Measurements from ENCODE around the gene NT5C1A.

The NT5C1A gene

DNA sequence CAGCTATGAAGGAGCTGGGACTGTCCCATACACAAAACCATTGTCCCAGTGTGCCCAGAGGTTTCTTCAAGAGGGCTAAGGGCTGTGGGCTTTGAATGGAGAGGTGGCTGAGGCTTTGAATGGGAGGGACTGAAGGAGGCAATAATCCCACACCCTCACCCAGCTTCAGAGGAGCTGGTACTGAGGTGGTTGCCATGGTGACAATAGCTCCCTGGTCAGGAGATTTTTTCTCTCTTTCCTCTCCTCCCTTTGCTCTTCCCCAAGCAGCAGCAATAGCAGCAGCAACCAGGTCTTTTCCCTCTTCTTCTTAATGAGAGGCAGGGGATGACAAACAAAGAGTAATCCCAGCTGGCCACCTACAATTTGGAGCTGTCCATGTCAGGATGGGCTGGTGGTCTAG, 17.7 kb upstream of the NT5C1A start:
- DNase-seq (ENCODE audit: low read depth): no peak

DNA sequence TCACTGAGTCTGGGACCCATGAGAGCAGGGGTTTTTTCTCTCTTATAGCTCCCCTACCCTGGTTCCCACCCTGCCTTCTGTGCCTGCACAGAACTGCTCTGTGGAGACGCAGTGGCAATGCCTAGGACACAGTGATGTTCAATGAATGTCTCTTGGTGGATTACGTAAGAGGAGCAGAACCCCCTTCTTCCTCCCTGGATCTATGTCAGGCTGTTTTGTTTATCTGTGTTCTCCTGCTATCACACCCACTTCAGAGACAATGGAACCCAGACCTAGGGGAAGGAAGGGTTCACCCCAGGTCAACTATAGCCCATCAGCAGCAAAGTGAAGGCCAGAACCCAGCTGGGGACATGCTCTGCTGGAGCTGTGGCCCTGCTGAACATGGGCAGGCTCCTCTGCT, 17.3 kb upstream of the NT5C1A start:
- no peak for DNase-seq (ENCODE audit: low read depth)

DNA sequence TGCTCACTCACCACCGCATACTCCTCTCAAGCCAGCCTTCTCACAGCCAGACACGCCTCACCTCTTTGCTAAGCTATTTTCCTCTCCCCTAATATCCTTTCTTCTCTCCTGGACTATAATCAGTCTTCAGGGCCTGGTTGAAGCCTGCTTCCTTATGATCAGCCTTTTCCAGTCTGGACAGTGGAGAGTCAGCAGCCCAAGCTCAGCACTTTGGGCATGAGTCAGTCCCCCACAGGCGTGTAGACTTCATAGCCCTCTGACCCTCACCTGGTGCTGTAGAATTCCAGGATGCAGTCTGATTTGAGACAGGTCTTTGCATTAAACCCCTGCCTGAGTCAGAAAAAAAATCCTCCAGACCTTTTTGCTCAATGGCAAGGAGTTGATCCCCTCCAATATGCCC, 16.8 kb upstream of the NT5C1A start:
- DNase-seq (ENCODE audit: low read depth): no peak

DNA sequence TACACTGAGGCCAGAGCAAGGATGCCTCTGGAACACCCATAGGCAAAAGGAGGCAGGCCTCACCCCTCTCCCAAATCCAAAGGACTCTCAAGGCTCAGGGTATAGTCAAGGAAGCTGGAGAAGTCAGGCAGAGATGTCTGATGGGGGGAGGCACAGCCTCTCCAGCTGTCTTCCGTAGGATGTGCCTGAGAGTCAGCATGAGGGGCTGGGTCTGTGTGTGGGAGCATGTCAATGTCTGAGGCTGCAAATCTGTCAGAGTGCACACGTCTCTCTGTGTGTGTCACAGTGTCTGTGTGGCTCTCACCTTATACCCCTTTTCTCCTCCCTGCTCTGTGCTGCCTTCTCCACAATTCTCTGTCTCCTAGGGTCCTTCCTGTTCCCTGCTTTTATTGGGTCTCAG, 15.3 kb upstream of the NT5C1A start:
- no peak for DNase-seq (ENCODE audit: low read depth)

DNA sequence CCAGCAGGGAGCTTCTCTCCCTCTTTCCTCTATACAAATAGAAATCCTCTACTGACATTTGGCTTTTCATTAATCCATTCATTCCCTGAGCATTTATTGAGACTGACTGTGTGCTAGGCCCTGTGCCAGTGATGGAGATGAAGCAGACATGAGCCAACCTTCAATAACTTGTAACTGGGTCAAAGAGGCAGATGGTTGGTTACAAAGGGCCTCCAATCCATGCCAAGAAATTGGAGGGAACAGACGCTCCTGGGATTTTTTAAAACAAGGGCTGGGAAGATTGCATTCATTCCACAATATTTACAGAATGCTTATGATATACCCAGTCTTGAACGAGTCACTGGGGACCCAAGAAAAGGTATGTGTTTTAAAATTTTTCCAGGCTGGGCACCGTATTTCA, 13.2 kb upstream of the NT5C1A start:
- no peak for DNase-seq (ENCODE audit: low read depth)

DNA sequence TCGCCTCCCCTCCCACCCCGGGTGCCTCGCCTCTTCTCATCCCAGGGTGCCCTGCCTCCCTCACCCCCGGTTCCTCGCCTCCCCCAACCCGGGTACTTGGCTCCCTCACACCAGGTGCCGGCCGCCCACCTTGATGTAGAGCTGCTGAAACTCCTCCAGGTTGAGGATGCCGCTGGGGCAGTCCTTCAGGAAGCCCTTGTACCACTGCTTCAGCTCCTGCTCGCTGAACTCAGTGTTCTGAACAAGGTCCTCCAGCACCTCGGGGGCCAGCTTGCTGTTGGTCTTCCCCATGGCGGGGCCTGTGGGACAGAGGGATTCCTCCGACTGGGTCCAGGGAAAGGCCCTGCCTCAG, 12.4 kb upstream of the NT5C1A start:
- no peak for DNase-seq (ENCODE audit: low read depth)

DNA sequence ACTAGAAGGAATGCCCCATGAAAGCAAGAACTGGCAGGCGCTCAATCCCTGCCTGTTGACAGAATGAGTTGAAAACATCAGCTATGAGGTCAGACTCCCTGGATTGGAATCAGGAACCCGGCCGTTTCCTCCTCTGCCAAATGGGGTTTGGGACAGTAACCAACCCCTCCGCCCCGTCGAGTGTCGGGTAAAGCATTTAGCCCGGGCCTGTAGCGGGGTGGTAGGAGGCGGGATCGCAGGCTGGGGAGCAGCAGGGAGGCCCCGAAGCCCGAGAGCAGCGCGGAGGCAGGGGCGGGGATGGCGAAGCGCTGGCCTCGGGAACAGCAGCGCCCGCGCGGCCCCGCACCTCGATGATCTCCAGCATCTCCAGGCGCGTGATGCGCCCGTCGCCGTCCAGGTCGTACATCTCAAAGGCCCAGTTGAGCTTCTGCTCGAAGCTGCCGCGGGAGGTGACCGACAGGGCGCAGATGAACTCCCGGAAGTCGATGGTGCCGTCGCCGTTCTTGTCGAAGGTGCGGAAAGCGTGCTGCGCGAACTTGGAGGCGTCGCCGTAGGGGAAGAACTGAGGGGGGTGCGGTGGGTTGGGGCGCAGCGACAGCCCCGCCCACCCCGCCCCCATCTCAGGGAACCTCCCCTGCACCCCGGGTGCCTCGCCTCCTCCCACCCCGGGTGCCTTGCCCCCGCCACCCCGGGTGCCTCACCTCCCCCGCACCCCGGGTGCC, 11.8 kb upstream of the NT5C1A start:
- DNase-seq (ENCODE audit: low read depth): no peak

DNA sequence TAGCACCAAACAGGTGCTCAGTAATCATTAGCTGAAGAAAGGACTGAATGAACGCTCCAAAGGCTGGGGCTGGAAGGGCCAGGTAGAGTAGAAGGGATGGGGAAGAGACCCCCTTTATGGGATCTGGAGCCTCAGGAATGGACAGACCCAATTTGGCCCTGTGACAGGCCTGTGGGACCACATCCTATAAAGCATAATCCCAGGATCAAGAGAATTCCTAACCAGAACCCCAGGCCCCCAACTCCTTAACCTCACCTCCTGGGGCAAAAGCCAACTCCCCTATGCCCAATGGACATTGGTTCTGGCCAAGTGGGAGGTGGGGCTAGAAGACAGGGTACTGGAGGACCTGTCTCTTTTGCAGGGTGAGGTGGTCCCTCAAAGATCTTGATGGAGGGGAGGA, 10.1 kb upstream of the NT5C1A start:
- no peak for DNase-seq (ENCODE audit: low read depth)

DNA sequence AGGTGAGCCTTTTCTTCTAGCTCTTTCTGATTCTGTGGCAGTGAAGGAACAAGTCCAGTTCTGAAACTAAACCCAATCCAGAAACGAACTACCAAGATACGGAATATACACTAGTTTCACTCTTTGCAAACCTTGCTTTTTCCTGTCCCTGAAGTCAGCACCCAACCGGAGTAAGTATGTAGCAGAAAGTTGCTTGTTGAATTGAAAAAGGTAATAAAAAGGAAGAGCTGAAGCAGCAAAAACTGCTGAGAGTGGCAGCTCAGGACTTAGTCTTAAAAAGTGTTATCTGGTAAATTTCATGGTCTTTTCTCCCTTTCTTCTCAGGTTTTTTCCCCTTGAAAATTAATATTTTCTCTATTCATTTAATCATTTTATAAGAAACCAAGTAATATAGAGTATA, 9.4 kb upstream of the NT5C1A start:
- DNase-seq (ENCODE audit: low read depth): no peak

DNA sequence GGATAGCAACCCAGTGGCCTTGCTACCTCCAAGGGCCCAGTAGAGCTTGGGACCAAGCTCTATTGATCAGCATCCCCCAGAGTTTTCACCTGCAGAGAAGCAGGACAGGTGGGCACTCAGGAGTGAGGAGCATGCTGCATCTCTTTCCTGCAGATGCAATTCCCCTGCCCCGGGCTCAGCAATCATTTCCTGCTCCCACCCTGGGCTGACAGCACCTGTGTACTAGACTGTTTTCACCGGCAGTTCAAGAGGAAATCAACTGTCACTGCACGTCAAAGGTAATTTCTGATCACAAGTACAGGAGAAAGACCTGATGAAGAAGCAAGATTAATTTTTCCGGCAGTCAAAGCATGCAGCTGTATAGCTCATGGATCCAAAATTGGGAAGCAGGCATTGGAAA, 8.8 kb upstream of the NT5C1A start:
- no peak for DNase-seq (ENCODE audit: low read depth)

DNA sequence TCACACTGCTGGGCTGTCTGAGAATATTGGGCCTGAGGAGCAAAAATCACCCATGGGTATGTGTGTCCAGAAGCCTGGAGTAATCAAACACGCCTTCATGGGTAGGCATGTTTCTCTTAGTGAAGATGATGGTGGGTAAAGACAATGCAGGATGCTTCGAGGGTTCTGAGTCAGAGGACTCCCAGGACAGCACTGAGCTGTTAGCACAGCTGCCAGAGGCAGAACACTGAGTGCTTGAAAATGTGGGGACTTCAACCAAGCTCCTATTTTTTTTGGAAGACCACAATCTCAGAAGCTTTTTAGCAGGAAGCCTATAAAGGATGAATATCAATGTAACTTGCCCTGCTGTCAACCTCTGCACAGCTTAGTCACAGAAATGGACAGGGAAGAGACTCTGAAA, 7.9 kb upstream of the NT5C1A start:
- DNase-seq (ENCODE audit: low read depth): no peak

DNA sequence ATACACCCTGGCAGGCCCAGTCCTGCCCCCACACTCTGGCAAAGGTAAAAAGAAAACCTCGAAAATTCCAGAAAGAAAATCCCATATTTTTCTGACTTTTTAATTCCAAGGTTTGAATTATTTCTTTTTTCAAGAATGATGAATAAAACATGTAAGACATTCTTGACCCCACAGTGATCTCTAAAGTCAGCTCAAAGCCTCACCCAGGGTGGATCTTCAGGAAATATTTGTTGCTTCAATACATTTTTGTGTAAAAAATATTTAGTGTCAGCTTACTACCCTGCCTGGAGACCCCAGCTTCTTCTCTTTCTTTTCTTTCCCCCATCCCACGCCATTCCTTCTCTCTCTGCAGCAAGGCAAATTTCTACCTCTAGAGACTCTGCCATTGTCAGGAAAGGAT, 7.0 kb upstream of the NT5C1A start:
- DNase-seq (ENCODE audit: low read depth): no peak

DNA sequence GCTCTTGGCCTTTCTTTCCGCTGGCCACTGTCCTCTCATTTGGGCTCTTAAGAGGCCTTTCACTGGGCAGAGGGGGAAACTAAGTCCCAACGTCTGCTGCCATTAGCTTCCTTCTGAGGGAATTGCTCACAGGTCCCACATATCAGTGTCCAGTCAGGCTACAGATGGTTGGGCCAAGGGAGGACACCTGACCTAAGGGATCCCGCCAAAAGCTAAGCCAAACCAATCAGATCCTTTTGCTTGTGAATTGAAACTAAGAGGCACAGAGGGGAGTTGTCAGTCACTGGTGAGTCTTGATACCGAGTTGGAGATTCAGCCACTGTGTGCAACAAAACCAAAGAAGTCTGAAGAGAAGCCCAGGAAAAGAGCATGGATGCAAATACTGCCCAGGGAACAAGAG, 5.7 kb upstream of the NT5C1A start:
- DNase-seq (ENCODE audit: low read depth): no peak

DNA sequence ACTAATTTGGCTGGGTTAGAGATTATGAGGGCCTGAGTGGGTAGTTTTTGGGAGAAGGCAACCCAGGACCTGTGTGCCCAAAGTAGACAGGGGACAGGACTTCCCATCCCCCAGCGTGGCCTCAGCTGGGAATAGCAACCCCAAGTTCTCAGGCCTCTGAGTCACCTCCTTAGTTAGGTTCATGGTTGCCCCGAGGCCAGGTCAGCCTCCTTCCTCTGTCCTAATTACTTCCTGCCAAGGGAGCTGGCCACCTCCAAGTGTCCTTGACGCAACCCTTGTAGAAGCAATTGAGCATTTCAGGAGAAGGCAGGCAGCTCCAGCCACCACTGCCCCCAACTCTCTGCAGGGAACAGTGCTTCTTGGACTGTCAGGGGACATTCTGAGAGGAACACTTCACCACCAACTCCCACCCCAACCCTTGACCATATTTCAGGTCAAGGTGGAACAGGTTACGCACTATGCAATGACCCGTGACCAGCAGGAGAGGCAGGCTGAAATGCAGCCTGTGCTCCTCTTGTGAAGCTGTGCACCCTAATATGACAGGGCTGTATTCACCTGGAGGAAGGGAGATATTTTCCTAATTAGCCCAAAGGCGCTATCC, 5.1 kb upstream of the NT5C1A start:
- no peak for DNase-seq (ENCODE audit: low read depth)

DNA sequence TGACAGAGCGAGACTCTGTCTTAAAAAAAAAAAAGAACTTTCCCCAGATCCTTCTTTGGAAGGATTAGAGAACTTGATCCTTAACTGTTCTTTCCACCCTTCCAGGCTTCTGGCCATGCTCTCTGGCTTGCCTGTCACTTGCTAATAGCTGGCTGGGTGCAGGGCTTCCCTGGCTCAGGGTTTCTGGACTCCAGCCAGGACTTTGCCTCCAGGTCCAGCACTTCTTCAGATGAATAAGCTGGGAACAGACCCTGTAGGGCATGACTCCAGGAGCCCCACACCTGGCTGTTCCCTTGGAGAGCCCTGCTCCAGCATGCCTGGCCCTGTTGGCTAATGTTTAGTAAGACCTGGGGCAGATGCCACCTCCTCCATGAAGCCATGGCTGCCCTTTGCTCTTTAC, 3.3 kb upstream of the NT5C1A start:
- DNase-seq (ENCODE audit: low read depth): no peak

DNA sequence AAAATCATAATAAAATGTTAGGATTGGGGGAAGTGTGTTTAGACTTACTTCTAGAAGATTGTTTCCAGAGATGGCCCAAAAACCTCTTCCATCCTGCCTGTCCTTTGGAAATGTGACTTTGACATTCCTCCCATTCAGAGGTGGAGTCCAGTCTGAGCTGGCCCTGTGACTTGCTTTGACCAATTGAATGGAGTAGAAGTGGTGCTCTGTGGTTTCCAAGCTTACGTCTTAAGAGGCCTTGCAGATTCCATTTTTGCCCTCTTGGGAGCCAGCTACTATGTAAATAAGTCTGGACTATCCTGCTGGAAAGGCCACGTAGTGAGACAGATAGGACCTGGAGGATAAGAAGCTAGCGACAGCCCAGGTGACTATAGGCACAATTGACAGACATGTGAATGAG, 1.3 kb upstream of the NT5C1A start:
- no peak for DNase-seq (ENCODE audit: low read depth)

DNA sequence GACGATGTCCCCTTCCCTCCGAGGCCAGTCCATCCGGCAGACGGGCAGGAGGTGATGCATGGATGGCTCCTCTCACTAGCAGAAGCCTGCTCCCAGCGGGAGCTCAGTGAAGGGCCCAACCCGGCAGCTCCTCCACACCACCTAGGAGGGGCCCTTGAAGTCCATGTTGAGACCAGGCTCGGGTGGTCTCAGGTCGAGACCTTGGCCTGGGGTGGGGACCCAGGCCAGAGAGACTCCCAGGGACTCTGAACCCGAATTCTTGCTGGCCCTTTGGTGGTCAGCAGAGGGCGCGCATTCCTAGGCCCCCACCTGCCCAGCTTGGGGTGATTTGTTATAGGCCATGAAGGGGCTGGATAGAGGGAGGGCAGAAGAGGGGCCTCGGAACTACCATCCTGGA, 642 bp upstream of the NT5C1A start:
- DNase-seq (ENCODE audit: low read depth): no peak

DNA sequence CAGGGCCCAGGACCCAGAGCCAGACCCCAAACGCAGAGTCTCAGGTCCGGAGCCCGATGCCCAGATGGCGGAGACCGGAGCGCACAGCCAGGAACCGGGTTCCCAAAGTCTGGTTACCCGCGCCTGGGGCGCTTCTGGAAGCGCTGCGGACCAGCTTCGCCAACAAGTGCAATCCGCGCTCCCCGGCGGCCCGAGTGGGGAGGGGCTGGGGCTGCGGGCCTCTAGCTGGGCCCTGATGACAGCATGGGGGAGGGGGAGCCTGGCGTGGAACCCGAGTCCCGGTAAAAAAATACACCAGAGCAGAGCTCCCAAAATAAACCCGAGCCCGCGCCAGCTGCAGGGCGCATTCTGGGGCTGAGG, 494 bp downstream of the NT5C1A start:
- DNase-seq (ENCODE audit: low read depth): no peak

DNA sequence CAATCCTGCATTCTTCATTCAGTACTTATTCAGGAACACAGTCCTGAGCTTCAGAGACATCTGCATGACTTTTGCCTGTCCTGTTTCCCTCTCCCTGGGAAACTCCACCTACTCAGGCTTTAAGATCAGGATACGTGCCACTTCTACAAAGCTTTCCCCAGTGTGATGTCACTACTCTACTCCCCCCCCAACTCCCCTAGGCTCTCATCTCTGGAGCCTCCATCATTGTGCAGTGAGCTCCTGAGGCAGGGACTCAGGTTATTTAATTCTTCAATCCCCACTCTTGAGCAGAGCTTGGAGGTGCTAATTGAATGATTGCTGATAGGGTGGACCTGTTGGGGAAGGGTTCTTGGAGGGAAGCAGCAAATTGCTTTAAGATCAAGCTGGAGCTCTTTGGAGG, 1.2 kb downstream of the NT5C1A start:
- no peak for DNase-seq (ENCODE audit: low read depth)

DNA sequence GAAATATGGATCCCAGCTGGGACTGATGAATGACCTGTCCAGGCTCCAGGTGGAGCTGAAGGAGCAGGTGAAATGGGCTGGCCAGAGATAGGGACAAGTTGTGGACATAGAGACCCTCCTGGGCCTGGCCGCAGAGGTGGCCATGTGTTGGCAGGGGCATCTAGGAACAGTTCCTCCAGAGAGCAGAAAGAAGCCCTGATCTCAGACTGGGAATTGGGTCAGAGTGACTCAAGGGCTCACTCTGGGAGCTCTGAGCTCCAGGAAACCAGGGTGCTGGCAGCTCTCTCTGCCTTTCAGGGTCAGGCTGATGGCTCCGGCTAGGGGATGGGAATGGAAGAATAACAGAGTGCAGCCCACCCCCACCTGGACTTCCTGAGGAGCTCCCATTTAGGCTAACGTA, 3.0 kb downstream of the NT5C1A start:
- DNase-seq (ENCODE audit: low read depth): no peak

DNA sequence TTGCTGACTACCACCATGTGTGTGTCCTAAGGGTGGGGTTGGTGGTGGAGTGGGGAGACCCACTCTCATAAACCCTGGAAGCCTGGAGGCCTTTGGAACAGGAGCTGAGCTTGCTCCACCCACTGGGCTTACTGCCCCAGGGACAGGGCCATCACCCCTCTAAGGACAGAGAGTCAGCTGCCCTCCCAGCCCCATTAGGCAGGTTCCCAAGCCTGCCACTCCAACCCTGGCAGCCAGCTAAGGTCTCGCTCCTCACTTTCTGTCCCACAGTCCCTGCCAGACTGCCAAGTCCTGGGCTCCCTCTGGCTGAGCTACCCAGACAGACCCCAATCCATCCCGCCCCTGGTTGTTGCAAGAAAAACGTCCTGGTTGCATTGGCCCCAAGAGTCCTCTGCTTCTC, 3.8 kb downstream of the NT5C1A start:
- no peak for DNase-seq (ENCODE audit: low read depth)

DNA sequence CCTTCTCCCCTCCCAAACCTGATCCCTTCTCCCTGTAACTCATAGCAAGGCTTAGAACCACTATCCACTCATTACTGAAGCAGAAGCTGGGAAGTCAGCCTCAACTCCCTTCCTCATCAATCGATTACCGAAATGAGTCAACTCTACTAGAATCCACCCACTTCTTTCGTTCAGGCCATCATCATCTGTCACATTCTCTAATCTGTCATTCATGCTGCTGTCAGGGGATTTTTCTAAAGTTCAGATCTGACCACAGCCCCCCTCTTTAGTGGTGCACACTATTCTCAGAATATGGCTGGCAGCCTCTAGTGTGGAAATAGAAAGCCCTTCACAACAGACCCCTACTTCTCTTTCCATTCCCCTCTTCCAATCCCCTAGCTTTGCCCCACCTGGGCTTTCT, 5.1 kb downstream of the NT5C1A start:
- no peak for DNase-seq (ENCODE audit: low read depth)

DNA sequence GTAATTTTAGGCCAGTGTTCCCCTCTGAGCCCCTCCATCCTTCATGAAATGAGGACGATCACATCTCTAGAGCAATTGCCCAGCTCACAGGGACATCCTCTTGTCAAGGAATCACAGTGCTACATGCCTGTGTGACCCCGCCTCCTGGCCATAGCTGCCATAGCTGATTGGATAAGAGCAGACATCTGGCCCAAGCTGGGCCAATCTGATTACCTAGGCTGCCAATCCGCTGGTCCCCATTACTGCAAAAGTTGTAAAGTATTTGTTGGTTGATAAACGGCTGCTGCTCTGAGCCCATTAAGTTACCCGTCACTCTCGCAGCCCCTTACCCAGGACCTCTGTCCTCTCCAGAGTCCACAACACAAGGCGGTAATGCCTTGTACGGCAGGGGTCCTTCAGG, 8.3 kb downstream of the NT5C1A start:
- no peak for DNase-seq (ENCODE audit: low read depth)

DNA sequence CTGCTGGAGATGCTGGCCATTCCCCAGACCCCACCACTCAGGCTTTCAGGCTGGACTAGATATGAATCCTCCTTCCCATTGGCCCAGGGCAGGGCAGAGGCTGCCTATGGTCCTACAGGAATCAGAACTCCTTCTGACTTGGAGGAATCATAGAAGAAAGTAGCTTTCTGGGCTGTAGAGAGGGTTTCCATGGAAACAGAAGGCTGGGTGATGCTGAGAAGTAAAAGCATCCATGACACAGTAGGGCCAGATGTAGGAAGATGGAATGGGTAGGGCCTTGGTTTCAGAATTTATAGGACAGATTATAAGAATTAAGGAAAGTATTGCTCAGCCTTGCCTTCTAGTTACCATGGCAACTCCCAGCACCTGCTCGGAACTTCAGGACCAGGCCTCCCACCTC, 9.0 kb downstream of the NT5C1A start:
- no peak for DNase-seq (ENCODE audit: low read depth)

DNA sequence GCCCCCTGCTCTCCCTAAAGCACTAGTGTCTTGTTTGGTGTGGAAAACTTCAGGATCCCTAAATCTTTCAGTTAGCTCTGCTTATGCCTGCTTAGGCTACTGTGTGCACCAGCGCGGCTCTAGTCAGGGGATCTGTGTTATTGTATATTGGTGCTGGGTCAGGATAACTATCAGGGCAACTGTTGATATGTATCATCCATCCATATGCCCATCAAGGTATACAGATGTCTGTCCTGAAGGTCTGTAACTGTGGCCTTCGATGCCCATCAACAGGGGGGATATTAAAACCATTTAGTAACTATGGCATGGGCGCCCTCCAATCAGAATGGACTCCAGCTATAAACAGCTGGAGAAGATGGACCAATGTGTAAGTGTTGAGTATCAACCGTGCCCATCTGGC, 12.4 kb downstream of the NT5C1A start:
- no peak for DNase-seq (ENCODE audit: low read depth)

Measured in fibroblast of gingiva (primary cell).